Measurements from ENCODE around the gene SCART1.

DNA sequence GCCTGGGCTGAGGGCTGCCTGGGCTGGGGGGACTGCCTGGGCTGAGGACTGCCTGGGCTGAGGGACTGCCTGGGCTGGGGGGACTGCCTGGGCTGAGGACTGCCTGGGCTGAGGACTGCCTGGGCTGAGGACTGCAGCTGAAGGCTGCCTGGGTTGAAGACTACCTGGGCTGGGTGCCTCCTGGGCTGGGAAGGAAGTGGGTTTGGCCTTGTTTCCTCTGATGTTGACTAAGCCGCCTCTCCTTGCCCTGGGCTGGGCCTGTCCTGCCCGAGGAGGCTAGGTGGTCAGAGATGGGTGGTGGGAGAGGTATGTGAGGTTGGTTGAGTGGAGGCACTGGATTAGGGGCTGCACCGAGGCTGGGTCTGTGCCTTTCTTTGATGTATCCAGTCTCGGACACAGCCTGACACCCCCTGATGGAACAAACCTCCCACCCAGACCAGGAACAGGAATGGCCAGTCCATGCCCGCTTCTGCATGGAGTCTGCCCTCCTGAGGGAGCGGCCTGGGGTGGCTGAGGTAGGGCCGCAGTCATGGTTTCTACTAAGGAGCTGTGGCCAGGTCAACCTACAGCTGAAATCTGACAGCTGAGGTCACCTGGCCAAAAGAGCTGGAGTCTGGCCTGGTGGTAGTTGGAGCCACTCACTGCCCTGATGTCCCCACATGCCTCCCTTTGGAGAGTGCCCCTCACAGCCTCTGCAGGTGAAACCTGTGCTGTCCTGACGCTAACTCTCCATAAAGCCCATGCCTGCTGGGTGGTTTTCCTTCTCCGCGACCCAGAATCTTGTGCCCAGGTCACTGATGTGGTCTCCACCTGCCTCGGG, 22.3 kb downstream of the SCART1 start:
- TF ChIP-seq, protein P1, sequence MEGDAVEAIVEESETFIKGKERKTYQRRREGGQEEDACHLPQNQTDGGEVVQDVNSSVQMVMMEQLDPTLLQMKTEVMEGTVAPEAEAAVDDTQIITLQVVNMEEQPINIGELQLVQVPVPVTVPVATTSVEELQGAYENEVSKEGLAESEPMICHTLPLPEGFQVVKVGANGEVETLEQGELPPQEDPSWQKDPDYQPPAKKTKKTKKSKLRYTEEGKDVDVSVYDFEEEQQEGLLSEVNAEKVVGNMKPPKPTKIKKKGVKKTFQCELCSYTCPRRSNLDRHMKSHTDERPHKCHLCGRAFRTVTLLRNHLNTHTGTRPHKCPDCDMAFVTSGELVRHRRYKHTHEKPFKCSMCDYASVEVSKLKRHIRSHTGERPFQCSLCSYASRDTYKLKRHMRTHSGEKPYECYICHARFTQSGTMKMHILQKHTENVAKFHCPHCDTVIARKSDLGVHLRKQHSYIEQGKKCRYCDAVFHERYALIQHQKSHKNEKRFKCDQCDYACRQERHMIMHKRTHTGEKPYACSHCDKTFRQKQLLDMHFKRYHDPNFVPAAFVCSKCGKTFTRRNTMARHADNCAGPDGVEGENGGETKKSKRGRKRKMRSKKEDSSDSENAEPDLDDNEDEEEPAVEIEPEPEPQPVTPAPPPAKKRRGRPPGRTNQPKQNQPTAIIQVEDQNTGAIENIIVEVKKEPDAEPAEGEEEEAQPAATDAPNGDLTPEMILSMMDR (IDR thresholded peaks at IDR 0.05) = no peak
- TF ChIP-seq POLR2A (IDR thresholded peaks at IDR 0.05) = no peak
- no peak for TF ChIP-seq EP300 (IDR thresholded peaks at IDR 0.05)
